ENCODE results near the gene CCDC150.
"Not testable (repeated sequence)": the region's sequence is repeated elsewhere in the genome, so short reads cannot be mapped to it uniquely, and the experiment has no call there.

CCDC150 gene

DNA sequence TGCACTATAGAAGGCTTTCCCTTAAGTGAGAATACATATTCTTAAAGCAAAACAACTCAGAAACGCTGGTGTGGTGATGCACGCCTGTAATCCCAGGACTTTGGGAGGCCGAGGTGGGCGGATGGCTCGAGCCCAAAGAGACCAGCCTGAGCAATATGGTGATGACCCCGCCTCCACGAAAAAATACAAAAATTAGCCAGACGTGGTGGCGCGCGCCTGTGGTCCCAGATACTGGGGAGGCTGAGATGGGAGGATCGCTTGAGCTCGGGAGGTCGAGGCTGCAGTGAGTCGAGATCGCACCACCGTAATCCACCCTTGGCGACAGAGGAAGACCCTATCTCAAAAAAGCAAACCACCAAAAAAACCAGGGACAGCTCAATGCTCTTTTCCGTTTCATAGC is 750 bp upstream of the CCDC150 start:
- no peak for ATAC-seq

DNA sequence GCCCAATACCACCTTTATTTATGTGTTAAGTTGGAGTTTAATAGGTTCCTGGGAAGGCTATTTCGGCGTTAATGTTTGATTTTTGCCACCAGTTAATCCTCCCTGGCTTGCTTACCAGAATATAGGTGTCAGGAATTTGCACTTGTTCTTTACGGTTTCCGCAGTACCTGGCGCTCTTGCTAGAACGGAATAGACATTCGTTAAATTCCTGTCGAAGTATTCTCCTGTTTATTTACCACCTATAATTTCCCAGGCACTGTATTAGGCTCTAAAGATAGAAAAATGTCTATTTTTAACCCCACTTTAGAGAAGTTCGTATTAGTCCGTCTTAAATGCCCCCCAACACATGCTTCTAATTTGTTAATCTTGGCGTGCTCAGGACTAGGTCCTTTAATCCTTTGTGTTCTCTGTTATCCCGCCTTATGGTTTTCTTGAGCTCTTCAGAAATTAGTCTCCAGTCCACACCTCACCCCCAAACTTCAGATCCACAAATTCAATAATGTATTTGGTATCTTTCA is 575 bp downstream of the CCDC150 start:
- no peak for ATAC-seq

DNA sequence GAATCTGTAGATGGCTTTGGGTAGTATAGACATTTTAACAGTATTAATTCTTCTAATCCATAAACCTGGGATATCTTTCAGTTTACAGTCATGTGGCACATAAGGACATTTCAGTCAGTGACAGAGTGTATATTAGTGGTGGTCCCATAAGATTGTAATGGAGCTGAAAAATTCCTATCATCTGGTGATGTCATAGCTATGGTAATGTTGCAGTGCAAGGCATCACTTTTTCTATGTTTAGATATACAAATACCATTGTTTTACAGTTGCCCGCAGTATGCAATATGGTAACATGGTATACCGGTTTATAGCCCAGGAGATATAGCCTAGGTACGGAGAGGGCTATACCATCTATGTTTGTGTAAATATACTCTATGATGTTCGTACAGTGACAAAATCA is 9.7 kb downstream of the CCDC150 start:
- no peak for ATAC-seq

DNA sequence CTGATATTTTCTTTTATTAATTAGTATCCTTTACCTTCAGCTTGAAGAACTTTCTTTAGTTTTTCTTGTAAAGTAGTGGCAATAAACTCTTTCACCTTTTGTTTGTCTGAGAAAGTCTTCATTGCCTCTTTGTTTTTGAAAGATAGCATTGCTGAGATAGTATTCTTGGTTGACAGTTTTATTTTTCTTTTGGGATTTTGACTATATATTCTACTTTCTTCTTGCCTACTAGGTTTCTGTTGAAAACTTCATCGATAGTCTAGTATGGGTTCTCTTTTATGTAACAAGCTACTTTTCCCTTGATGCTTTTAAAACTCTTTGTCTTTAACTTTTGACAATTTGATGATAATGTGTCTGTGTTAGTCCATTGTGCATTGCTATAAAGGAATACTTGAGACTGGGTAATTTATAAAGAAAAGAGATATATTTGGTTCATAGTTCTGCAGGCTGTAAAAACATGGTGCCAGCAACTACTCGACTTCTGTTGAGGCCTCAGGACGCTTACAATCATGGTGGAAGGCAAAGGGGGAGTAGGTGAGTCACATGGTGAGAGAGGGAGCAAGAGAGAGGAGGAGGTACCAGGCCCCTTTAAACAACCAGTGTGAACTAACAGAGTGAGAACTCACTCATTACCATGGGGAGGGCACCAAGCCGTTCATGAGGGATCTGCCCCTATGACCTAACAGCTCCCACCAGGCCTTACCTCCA is 12.0 kb downstream of the CCDC150 start:
- no peak for ATAC-seq

DNA sequence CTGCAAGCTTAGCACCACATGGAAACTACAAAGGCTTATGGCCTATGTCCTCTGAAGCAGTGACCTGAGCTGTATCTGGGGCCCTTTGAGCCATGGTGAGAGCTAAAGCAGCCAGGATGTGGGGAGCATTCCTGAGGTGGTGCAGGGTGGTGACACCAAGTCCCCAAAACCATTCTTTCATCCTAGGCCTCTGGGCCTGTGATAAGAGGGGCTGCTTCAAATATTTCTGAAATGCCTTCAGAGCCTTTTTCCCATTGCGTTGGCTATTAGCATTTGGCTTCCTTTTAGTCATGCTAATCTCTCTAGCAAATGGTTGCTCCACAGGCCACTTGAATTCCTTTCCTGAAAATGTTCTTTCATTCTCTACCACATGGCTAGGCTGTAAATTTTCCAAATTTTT is 13.4 kb downstream of the CCDC150 start:
- no peak for ATAC-seq

DNA sequence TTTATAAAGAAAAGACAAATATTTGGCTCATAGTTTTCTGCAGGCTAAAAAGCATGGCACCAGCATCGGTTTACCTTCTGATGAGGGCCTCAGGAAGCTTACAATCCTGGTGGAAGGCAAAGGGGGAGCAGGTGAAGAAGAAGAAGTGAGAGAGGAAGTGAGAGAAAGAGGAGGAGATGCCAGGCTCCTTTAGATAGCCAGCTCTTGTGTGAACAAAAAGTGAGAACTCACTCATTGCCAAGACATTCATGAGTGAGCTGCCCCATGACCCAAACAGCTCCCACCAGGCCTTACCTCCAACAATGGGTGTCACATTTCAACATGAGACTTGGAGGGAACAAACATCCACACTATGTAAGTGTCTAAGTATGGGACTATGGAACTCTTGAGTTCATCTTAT is 14.3 kb downstream of the CCDC150 start:
- no peak for ATAC-seq

DNA sequence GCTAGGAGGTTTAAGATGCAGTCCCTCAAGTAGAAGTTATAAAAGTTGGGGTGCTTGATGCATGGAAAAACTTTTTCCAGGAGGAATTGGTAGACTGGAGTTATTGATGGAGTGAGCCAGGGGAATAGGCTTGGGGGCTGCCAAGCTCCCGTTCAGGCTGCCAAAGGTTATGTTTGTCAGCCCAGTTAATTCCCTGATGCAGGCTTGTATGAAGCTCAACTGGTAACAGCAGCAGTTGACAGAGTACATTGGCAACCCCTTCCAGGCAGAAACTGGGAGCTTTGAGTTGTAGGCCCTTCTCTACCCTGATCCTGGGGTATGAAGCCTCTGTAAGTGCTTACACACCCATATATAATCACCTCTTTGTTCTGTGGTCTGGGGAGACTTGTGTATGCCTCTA is 16.2 kb downstream of the CCDC150 start:
- ATAC-seq: no peak

DNA sequence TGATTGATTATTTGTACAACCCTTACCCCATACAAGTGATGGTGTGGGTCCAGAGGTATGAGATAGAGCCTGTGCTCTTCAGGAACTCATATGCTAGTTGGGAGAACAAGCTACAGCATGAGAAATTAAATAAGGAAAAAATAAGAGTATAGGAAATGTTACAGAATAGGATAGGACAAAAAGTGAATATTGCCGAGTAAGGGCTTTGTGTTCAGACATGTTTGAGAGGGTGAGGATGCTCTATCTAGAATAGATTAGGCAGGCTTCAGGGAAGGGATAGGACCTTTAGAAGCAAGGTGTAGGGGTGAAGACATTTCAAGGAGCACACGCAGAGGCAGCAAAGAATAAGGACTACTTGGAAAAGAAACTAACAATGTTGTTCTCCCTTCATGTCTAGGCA is 17.8 kb downstream of the CCDC150 start:
- ATAC-seq: no peak

DNA sequence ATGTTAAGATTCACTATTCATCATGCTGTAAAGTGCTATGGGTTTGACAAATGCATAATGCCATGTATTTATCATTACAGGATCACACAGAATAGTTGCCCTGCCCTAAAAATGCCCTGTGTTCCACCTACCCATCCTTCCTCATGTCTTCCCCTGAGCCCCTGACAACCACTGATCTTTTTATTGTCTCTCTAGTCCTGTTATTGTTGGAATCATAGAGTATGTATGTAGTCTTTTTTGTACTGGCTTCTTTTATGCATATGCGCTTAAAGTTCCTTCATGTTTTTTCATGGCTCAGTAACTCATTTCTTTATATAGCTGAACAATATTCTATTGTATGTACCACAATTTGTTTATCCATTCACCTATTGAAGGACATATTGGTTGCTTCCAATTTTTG is 20.3 kb downstream of the CCDC150 start:
- ATAC-seq: no peak

DNA sequence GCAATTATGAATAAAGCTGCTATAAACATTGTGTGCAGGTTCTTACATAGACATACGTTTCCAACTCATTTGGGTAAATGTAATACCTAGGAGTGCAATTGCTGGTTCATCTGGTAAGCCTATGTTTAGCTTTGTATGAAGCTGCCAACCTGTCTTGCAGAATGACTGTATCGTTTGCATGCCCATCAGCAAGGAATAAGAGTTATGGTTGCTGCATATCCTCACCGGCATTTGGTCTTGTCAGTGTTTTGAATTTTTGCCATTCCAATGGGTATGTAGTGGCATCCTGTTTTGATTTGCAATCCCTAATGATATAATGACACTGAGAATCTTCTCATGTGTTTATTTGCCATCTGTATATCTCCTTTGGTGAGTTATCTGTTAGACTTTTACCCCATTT is 20.7 kb downstream of the CCDC150 start:
- no peak for ATAC-seq

DNA sequence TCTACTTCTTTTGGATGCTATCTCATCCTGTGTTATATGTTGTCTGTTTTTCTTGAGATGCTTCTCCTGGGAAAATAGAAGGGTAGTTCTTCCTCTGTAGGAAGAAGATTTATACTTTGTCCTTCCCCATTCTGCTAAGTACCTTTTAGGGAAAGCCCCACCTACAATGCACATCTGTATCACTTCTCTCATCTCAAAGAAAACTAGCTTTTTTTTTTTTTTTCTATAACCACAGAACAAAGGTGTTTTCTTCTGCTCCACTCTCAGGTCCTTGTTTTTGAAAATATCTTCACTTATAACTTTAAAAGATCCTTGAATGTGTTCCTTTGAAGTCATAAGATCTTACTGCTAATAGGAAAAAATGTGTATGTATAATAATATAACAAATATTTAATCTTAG is 30.8 kb downstream of the CCDC150 start:
- ATAC-seq: no peak

DNA sequence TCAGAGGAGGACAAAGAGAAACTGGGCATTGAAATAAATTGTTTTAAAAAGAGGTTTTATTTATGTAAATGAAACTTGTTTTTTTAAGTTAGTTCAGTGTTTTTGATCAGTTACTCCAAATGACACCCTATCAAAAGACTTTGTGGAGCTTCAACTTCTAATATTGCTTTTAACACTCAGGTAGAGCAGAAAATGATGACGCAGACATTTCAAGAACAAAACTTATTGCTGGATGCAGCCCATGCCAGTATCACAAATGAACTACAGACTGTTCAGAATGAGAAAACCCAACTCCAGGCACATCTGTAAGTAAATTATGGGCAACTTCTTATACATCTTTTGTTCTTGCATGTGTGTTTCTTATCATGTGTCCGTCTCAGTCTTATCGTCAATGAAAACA is 36.4 kb downstream of the CCDC150 start:
- no peak for ATAC-seq

DNA sequence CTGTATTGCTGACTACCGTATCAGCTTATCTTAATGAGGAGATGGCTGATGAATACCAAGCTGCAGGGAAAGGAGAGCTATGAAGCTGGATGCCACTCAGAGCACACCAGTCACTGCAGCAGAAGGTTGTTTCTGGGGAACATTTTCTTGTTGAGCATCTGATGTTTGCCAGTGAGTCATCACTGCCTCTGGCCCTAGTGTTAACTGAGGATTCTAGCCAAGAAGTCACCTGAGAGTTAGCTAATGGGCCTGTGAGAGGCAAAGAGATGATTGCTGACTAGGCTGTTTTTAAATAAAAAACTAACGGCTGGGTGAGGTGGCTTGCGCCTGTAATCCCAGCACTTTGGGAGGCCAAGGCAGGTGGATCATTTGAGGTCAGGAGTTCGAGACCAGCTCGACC is 37.9 kb downstream of the CCDC150 start:
- no peak for ATAC-seq

DNA sequence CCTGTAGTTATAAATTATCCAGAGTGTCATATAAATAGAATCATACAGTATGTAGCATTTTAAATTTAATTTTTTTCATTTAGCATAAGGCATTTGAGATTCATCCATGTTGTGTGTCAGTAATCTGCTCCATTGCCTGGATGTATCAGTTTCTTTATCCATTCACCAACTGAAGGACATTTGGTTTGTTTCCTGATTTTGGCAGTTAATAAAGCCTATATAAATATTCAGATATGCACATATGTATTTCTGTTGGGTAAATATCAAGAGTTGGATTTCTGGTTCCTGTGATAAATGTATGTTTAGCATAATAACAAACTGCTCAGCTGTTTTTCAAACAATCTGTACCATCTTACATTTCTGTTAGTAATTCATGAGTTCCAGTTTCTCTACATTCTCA is 39.9 kb downstream of the CCDC150 start:
- ATAC-seq: no peak

DNA sequence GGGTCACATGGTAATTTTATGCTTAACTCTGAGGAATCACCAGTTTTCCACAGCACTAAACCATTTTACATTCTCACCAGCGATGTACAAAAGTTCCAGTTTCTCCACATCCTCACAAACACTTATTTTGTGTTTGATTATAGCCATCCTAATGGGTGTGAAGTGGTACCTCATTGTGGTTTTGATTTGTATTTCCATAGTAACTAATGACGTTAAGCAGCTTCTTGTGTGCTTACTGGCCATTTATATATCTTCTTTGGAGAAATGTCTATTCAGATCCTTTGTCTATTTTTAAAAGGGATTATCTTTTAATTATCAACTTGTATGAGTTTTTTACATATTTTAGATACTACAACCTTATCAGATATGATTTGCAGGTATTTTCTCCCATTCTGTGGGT is 42.0 kb downstream of the CCDC150 start:
- ATAC-seq: no peak

DNA sequence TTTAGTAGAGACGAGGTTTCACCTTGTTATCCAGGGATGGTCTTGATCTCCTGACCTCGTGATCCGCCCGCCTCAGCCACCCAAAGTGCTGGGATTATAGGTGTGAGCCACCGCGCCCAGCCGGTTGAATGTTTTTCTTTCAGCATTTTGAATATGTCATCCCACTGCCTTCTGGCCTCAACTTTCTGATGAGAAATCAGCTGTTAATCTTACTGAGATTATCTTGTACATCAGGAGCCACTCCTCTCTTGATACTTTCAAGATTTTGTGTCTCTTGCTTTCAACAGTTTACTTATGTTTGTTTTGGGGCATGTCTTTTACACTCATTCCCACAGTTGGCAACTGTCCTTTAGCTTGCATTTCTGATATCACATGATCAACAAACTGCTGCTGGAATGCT is 46.3 kb downstream of the CCDC150 start:
- ATAC-seq: no peak

DNA sequence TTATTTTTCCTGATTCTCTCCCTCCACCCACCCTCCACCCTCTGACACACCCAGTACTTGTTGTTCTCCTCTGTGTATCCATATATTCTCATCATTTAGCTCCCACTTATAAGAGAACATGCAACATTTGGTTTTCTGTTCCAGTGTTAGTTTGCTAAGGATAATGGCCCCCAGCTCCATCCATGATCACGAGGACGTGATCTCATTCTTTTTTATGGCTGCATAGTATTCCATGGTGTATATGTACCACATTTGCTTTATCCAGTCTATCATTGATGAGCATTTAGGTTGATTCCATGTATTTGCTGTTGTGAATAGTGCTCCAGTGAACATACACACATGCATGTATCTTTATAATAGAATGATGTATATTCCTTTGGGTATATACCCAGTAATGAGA is 47.2 kb downstream of the CCDC150 start:
- not testable (repeated sequence) for ATAC-seq

DNA sequence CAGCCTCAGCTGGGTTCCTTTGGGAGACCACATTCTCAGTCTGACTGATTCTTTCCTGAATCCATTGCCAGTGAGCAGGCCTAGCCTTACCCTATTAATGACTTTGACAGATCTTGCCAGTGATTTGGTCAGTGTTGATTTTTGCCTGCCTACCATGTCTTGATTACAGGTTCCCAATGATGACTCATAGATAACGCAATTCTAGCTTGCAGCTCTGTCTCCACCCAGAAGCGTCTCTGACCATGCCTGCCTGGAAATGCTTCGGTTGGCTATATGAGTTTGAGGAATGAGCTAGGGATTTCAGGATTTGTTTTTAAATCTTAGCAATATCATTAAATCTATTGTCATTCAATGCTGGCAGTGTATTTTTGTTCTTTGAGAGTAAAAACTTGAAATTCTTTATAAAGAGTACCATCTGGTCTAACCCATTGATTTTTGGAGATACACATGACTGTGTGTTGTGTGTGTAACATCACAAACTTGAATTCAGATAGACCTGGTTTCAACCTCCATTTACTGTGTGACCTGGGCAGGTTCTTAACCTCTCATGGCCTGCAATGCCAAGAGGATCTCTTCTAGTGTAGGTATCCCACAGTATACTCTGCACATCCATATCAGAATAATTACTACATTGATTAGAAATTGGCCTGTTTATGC is 57.0 kb downstream of the CCDC150 start:
- ATAC-seq: no peak

DNA sequence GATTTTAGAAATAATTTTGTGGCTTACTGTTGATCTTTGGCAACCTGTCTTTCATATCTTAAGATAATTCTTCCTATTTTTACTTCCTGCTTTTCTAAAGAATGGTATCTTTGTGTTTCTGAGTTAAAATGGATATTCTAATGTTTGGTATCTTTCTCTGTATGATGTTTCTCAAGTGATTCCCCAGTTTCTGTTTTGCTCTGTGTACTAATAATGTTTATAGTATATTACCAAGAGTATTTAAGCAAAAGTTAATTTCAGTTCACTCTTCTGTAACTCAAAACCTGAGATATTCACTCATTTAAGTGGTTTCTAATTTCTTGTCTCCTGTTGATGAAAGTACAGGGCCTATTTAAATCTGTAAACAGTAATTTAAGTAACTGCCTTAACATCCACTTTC is 58.3 kb downstream of the CCDC150 start:
- no peak for ATAC-seq

DNA sequence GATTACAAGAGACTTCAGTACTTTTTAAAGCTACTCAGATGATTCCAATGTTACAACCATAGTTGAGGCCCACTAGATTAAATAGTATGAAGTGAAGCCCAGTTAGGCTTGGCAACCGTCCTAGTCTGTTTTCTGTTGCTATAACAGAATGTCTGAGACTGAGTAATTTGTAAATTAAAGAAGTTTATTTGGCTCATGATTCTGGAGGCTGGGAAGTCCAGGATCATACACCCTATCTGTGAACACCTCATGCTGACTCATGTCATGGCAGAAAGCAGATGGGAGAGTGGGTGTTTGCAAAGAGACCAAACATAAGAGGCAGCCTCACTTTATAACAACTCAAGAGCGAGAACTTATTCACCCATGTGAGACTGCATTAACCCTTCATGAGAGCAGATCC is 63.1 kb downstream of the CCDC150 start:
- ATAC-seq: no peak

DNA sequence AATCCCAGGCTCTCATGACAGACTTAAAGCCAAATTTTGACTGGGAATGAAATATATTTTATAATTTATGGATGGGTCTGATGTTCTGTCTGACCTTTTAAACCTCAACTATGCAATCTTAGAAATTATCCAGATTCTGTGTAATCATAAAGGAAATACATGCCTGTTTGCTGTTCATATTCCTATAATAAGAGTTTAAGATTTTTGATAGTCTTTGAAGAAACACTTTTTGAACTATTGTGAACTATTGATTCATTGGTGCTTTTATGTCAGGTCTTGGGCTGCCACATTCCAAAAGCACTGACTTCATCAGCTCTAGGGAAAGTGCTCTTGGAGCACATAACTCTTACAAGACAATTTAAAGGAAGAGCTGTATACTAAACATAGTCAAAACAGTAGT is 64.2 kb downstream of the CCDC150 start:
- ATAC-seq: no peak

DNA sequence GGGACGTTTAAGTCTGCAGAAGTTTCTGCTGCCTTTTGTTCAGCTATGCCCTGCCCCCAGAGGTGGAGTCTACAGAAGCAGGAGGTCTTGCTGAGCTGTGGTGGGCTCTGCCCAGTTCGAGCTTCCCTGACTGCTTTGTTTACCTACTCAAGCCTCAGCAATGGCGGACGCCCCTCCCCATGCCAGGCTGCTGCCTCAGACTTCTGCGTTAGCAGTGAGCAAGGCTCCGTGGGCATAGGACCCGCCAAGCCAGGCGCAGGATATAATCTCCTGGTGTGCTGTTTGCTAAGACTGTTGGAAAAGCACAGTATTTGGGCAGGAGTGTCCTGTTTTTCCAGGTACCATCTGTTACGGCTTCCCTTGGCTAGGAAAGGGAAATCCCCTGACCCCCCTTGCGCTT is 70.5 kb downstream of the CCDC150 start:
- not testable (repeated sequence) for ATAC-seq

DNA sequence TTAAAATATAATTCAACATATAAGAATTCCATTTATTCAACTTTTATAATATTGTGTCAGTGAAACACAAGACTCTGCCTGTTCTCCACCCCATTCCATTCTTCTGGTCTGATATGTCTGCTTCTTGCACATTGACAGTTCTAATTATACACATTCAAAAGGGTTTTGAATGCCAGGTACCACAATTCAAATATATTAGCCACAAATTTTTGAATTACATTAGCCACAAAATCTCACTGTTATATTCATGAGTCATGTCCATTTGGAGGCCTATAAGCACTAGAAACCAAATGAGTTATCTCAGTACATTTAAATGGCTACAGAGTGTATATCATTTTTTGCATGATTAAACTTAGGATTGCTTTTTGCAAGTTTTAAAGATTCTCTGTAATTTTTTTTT is 72.1 kb downstream of the CCDC150 start:
- ATAC-seq: no peak

DNA sequence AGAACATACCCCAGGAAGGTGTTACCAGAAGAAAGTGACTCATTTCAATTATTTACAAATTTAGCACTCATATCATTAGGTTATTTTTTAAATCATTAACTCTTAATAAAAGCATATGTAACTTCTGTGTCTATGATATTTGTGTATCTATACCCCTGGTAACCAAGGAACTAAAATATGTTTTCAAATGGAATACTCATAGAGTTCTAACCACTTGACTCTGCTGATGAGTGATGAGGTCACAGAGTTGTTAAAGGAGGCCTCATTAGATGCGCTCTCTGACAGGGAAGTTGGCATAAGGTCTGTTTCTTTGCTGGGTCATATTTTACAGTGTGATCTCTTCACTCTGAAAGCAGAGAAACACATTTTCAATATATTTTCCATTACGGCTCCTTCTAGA is 73.4 kb downstream of the CCDC150 start:
- ATAC-seq: no peak

Measured in activated CD4-positive, CD25-positive, alpha-beta regulatory T cell treated with anti-CD3 and anti-CD28 coated beads, Interleukin-2, amount 50 U/mL, for 24 hours (primary cell).